Panc1 (cell line): Measurements from ENCODE around the gene OVOL3.

Source experiments
- POLR2AphosphoS5 ChIP-seq: IDR thresholded peaks from 2 replicates; pipeline ENCODE4 v1.6.1; 2012; ENCODE audit warnings: mild to moderate bottlenecking, low read depth, low read length, moderate library complexity
- SIN3A ChIP-seq: IDR thresholded peaks from 2 replicates; pipeline ENCODE4 v1.6.1; 2012; ENCODE audit warnings: low read depth, mild to moderate bottlenecking, low read length, moderate library complexity, borderline replicate concordance; ENCODE audit not compliant: insufficient read depth
- TF ChIP-seq, protein P1 (sequence below): fragments of 450-650 bp; IDR thresholded peaks from 2 replicates; pipeline ENCODE4 v1.5.1; 2017; ENCODE audit warnings: mild to moderate bottlenecking

DNA sequence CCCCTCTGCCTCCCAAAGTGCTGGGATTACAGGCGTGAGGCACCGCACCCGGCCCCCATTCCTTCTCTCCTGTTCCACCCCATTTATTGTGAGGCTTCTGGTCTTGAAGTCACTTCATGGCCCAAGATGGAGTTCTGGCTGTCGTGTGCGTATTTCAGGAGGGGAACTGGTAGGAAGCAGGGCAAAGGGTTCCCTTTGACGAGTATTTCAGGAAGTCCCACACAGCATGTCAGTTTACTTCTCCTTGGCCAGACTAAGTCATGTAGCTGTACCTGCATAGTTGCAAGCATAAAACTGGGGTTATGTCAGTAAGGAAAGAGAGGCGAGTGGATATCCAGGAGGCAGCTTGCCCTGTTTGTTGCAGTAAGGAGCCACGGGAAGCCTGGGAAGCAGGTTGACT is 46.1 kb upstream of the OVOL3 start:
- TF ChIP-seq, protein P1, sequence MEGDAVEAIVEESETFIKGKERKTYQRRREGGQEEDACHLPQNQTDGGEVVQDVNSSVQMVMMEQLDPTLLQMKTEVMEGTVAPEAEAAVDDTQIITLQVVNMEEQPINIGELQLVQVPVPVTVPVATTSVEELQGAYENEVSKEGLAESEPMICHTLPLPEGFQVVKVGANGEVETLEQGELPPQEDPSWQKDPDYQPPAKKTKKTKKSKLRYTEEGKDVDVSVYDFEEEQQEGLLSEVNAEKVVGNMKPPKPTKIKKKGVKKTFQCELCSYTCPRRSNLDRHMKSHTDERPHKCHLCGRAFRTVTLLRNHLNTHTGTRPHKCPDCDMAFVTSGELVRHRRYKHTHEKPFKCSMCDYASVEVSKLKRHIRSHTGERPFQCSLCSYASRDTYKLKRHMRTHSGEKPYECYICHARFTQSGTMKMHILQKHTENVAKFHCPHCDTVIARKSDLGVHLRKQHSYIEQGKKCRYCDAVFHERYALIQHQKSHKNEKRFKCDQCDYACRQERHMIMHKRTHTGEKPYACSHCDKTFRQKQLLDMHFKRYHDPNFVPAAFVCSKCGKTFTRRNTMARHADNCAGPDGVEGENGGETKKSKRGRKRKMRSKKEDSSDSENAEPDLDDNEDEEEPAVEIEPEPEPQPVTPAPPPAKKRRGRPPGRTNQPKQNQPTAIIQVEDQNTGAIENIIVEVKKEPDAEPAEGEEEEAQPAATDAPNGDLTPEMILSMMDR = no peak
- TF ChIP-seq POLR2AphosphoS5 (no peak), SIN3A (no peak)
